PFSK-1 (cell line): Measurements from ENCODE around the gene SCO1.

Source experiments
- FOXP2 ChIP-seq: optimal IDR thresholded peaks from 2 replicates; pipeline ENCODE3; 2011; ENCODE audit warnings: borderline replicate concordance, control low read depth, inconsistent platforms; ENCODE audit not compliant: insufficient read depth; ENCODE audit errors: extremely low read length, extremely low read depth
- POLR2AphosphoS5 ChIP-seq: IDR thresholded peaks from 2 replicates; pipeline ENCODE4 v1.6.1; 2012; ENCODE audit warnings: low read depth, mild to moderate bottlenecking, control low read depth, low read length, moderate library complexity
- REST ChIP-seq, 2 experiments: IDR thresholded peaks; 2 replicates each; pipeline versions ENCODE4 v1.6.1 to v1.8.0; 2011 to 2012; ENCODE audit warnings: low read depth in 2 of 2, low read length in 2 of 2, control low read depth in 1 of 2, inconsistent platforms in 1 of 2, mild to moderate bottlenecking in 1 of 2, moderate library complexity in 1 of 2; ENCODE audit not compliant: insufficient read depth in 1 of 2
- SIN3A ChIP-seq: IDR thresholded peaks from 2 replicates; pipeline ENCODE4 v1.6.1; 2012; ENCODE audit warnings: mild to moderate bottlenecking, low read length, moderate library complexity, borderline replicate concordance; ENCODE audit not compliant: insufficient read depth
- TAF1 ChIP-seq: IDR thresholded peaks from 2 replicates; pipeline ENCODE4 v1.6.1; 2012; ENCODE audit warnings: low read length, control low read depth, borderline replicate concordance; ENCODE audit not compliant: insufficient read depth

Gene SCO1

GRCh38 chr17:10657148-10657547 lies 40.2 kb downstream of the SCO1 start, which contains the start of gene MYH3:
TSS of gene MYH3 (minus strand) at chr17:10657309. CDS start at chr17:10655064, 2,245 bp downstream.
- no peak for TF ChIP-seq SIN3A
- TF ChIP-seq REST (IDR thresholded peaks at IDR 0.05; ENCODE audit: insufficient read depth in 1 of 2, low read depth in 2 of 2, low read length in 2 of 2), result no peak
- TF ChIP-seq TAF1, result no peak

- TF ChIP-seq SIN3A (no peak), FOXP2 (no peak), TAF1 (no peak), POLR2AphosphoS5 (no peak), REST (IDR thresholded peaks at IDR 0.05; ENCODE audit: insufficient read depth in 1 of 2, low read depth in 2 of 2, low read length in 2 of 2) (no peak)
Measured at GRCh38 chr17:10653987-10654386, 43.3 kb downstream of the SCO1 start.

- no peak for TF ChIP-seq TAF1
- TF ChIP-seq POLR2AphosphoS5, result no peak
- no peak for TF ChIP-seq REST (IDR thresholded peaks at IDR 0.05; ENCODE audit: insufficient read depth in 1 of 2, low read depth in 2 of 2, low read length in 2 of 2)
Measured at GRCh38 chr17:10652984-10653659, 44.2 kb downstream of the SCO1 start.

GRCh38 chr17:10651927-10652326 lies 45.4 kb downstream of the SCO1 start:
- TF ChIP-seq SIN3A (no peak), TAF1 (no peak), FOXP2 (no peak), POLR2AphosphoS5 (no peak), REST (IDR thresholded peaks at IDR 0.05; ENCODE audit: insufficient read depth in 1 of 2, low read depth in 2 of 2, low read length in 2 of 2) (no peak)

GRCh38 chr17:10649602-10650001 lies 47.7 kb downstream of the SCO1 start:
- TF ChIP-seq TAF1 (no peak), POLR2AphosphoS5 (no peak), FOXP2 (no peak), SIN3A (no peak), REST (IDR thresholded peaks at IDR 0.05; ENCODE audit: insufficient read depth in 1 of 2, low read depth in 2 of 2, low read length in 2 of 2) (no peak)
